ENCODE data around the gene NAP1L4. TPM values are rescaled to one million over a fixed set of nuclear protein-coding genes. Genes with fewer than 3 reads are reported as not detected.

Gene NAP1L4
- polyA plus RNA-seq, 4 donors: 173 to 202 (median 194) TPM

DNA sequence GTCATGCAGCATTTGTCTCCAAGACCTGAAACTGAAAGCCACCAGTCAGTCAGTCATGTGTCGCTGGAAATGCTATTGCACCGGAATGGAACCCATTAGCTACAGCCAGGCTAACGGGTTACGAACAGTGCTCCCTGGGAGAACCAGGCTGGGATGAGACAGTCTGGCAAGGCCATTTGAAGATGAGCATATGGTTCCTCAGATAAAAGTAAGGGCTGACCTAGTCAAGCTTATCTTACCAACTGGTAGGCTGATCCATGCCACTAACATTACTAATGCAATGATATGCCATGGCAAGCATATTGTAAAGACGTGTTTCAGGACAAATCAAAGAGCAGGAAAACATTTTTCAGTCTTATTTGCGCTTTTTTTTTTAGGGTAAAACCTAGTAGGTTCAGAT lies 28.4 kb downstream of the NAP1L4 start:
- no peak for DNase-seq (ENCODE audit: low read depth in 4 of 4, low spot score in 3 of 4)

DNA sequence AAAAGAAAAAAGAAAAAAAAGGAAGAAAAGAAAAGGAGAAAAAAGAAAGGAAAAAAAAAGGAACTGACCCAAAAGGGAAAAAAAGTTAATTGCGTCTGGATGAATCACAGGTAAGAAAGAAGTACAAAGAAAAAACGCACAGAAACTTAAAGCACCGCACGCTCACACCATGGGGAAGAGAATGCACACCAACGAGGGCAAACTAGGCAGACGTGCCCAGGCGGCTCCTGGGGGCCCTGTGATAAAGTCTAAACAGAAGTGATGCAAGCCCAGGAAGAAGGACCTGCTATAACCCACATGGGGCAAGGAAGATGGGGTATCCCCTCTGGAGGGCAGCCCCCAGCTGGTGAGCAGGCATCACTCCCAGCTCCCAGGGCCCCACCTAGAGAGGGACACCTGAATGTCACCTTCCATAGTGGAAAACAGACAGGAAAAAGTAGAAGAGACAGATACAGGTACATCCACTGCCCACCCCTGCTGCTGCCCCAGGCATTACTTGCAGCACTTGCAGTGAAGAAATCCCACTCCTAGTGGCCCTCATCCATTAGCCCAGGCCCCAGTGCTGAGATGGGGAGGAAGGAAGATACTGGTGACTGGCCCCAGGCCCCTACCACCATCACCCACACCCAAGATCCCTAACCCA lies 28.9 kb downstream of the NAP1L4 start:
- DNase-seq (ENCODE audit: low read depth in 4 of 4, low spot score in 3 of 4): no peak

DNA sequence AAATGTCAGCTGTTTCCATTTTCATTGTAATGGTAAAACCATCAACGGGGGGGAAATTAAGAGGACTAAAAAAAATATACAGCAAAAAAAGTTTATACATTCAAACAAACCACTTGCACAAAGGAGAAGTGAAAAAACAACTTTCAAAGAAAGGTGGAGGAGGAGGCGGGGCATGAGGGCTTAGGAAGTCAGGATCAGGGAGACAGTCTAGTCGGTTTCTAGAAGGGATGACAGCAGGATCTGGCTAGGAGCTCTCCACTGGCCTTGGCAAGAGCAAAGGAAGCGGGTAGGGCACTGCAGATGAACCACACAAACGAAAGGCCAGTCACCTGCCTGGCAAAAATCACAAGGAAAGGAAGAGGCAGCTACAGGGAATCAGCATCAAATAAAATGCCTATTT lies 31.0 kb downstream of the NAP1L4 start:
- DNase-seq (ENCODE audit: low read depth in 4 of 4, low spot score in 3 of 4): no peak

DNA sequence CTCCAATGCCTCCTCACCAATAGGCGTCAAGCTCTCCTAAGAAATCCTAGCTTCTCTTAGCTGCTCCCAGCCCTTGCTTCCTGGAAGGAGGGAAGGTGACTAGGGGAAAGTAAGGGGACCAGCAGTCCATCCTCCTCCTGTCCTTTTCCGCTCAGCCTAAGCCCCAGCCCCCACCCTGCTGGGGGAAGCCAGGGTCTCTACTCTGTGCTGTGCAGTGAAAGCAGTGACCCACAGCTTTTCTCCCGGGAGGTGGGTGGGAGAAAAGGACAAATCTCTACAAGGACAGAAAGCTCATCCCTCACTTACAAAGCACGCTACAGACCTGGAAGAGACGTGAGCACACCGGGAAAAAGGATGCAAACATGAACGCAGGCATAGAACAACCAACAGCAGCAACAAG lies 32.0 kb downstream of the NAP1L4 start:
- no peak for DNase-seq (ENCODE audit: low read depth in 4 of 4, low spot score in 3 of 4)

DNA sequence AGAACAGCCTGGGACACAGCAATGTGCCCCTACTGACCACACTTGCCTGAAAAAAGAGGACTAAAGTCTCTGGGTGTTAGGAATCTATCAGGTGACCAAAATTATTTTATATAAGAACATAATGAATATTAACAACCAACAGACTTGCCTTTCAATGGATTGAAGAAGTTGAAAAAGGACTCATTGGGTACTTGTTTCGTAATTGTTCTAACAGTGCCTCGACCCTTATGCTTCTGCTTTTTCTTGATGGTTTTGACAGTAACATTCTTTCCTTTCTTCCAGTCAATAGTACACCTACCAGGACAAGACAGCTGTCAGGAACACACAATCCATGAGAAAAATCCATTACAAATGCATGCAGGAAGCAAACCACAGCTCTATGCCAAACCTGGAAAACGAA lies 33.9 kb downstream of the NAP1L4 start:
- DNase-seq (ENCODE audit: low read depth in 4 of 4, low spot score in 3 of 4): no peak

DNA sequence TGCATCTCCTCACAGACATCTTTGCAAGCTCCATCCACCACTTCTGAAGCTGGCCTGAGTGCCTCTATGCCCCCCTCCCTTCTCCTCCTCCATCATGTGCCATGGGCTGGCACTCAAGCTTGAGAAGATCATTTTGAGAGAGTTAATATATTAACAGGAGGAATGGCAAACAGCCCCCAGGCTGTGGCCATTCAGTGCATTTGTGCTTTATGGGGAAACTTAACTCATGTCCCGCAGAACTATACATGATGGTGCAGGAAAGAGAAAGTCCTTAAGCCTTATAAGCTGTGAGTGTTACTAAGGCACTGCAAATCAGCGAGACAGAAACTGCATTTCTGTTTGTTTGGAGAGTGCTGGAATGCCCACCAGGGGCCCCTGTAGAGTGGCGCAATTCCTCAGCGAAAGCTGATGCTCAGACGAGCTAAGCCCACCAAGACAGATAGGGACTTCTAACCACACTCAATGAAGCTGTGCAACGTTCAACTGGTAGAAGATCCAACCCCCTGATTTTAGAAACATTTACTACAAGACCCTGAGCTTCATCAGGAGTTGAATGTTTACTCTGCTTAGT lies 36.1 kb downstream of the NAP1L4 start:
- peak in 2 of 4 donors; percentile 23 to 40 for DNase-seq (ENCODE audit: low read depth in 4 of 4, low spot score in 3 of 4)

DNA sequence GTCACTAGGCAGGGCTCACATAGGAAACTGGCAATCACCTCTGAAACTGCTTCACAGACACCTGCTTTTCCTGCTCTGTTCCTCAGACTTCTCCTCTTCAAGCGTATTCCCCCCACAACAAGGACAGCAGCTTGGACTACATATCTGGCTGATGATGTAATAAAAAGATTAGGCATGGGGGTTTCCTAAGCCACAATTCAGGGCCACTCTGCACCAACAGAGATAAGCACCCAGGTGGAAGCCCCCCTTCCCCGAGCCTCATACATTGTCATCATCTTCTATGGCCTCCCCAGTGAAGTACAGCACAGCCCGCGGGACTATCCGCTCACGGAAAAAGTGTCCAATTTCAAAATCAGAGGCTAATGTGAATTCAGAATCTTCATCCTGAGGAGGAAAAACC lies 37.9 kb downstream of the NAP1L4 start:
- no peak for DNase-seq (ENCODE audit: low read depth in 4 of 4, low spot score in 3 of 4)

DNA sequence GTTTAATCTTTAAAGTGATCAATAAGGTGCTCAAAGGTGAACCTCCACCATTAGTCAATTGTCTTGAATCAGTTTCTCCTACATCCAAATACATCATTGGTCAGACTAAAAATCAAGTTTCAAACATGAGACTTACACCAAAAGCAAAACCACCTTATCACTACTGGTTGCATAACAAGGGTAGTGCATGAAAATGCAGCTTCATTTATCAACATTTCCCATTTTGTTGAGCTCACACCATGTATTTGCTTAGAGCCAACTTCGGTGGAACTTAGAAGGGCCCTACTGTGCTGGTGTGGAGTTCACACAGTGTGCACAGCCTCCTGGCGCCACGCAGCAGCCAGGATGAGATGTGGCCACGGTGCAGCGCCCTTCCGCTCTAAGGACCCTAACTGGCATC lies 39.8 kb downstream of the NAP1L4 start:
- DNase-seq (ENCODE audit: low read depth in 4 of 4, low spot score in 3 of 4): no peak

DNA sequence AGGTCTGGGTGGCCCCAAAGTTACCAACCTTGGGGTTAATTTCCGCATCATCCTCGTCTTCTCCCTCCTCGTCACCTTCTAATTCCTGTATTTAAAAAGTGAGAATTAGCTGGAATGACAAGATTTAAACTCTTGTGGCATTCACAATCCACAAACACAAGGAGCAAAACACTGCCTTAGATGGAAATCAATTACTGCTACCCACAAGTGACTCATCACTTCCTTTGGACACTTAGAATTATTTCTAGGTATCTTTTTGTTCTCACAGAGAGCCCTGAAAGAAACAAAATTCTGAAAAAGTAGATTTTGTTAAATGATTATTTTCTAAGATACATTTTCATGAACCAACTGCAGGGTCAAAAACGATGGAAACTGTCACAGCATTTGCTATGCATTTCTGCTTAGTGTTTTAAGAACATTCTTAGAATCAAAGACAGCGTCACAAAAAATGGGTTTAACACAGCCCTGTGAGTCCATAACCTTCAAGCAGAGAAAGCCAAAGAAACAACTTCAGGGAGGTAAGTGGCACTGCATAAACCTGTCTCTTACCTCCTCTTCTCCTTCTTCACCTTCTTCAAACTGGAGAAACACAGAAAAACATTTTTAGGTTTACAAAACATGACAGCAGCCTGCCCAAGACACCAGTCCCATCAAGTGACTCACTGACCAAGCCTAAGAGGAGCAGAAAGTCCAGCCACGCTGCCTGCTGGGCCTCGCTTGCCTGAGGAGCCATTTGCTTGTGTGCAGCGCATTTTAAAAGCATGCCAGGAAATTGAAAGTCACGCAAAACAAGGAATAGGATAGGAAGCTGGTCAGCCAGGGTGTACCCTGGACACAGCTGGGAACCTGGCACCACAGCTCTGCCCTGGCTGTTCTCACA lies 40.7 kb downstream of the NAP1L4 start:
- no peak for DNase-seq (ENCODE audit: low read depth in 4 of 4, low spot score in 3 of 4)

DNA sequence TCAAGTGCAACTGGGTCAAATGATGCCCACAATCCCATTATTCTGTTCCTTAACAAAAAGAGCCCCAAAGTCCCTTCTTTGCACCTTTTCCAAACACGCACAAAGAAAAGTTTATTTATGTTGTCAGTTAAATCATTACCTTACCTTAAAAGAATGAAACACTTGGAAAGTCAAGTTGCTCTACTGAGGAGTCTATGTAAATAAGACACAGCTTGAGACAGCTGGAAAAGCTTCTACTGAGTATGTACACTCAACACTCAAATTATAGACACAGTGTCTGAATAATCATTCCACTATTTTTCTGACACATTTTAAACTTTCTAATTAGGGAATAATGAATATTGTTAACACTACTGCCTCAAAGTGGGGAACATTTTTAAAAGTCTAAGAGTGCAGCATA lies 41.3 kb downstream of the NAP1L4 start:
- no peak for DNase-seq (ENCODE audit: low read depth in 4 of 4, low spot score in 3 of 4)

DNA sequence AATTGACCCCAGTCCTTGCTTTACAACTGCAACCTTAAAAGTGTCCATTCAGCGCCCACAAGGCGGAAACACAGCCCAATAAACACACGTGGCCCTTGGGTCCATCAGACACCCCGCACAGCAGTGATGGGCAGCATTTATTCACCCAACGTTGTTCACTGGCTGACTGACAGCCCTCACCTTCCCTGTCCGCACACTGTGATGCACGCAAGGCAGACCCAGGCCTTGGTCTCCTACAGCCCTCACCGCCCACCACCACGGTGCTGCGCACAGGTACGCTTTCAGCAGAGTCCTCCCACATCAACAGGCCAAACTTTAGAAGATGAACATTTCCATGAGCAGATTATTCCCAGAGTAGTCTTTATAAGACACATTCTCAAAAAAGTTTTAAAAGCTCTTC lies 42.2 kb downstream of the NAP1L4 start:
- no peak for DNase-seq (ENCODE audit: low read depth in 4 of 4, low spot score in 3 of 4)

DNA sequence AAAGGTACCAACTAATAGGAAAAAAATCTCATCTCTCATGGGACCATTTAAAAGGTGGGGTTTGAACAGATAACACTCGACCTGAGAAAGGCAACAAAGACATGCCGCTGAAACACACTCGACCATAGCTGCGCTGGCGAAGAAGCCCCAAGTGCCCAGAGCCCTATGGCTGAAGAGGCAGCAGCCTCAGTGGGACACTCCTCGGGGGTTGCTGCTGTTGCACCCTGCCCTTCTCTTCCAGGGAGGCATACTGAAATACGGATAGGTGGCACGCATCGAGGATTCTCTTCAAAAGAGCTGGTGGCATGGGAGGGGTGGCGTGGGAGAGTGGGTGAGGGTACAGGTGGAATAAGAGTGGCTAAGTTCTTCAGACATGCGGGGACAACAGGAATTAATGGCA lies 44.4 kb downstream of the NAP1L4 start:
- DNase-seq (ENCODE audit: low read depth in 4 of 4, low spot score in 3 of 4): no peak

DNA sequence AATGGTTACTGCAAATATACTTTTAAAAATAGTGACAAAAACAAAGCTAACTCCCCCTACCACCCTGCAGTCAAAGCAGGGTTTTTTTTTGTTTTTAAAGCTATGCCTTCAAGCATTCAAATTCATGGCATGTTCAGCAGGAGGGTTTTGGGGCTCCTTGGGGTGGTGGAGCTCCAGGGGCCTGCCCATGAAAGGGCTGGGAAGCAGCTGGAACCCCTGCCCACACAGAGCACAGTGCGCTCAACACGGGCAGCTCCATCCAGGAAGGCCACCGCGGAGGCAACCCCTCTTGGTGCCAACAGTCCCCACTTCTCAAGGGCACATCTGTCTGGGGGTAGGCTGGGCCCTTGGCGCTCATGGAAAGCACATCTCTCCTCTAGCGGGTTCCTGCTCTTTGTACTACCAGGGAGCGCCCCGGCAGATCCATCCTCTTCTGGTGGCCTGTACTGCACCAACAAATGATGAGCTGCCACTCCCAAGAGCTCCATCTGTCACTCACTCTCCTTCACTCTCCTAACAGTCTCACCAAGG lies 46.3 kb downstream of the NAP1L4 start:
- DNase-seq (ENCODE audit: low read depth in 4 of 4, low spot score in 3 of 4): no peak

DNA sequence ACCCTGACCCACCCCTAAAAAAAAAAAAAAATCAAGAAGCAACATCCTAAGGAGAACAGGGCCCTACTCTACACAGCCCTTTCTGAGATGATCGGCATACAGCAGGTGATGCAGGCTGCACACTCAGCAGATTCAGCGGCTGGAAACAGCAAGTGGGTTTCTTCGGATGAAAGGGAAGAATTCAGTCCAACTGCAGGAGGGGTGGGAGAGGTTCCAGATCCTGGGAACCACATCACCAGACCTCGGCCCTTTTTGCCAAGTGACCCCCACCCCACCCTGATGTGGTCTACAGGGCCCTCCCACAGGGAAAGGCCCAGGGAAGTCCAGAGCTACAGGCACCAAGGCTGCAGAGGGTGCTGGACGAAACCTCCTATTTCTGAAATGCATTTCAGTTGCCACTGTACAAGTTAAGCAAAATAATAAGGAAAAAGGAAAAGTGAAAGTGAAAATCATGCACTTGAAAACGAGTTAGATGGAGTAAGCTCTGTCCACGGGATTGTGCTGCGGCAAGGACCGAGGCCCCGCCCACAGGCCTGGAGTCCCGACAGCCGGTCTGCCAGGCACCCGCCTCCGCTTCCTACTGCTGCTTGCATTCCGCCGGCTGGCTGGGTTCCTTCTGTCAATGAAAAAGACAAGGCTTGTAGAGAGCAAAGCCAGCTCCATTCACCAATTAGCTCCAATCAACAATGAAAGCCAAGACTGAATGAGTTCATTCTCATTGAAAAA lies 46.9 kb downstream of the NAP1L4 start:
- DNase-seq (ENCODE audit: low read depth in 4 of 4, low spot score in 3 of 4): peak in 3 of 4 donors; percentile 44 to 64 (median 57)

DNA sequence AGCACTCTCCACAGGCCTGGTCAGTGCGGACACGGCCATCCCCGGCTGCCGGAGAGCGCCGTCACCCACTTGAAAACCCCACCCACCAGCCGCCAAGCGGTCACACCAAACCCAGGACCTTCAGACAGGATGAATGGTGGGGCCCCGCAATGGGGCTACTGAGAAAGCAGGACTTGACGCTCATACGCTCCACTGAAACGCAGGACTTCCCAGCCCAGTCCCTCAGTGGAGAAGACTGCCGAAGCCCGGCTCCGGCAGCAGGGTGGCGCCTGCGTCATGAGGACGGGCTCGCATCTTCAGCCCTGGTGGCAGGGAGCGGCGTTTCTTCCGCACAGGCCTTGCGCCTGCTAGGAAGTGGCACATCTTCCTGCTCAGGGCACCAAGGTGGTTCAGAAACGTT lies 47.6 kb downstream of the NAP1L4 start:
- DNase-seq (ENCODE audit: low read depth in 4 of 4, low spot score in 3 of 4): no peak

DNA sequence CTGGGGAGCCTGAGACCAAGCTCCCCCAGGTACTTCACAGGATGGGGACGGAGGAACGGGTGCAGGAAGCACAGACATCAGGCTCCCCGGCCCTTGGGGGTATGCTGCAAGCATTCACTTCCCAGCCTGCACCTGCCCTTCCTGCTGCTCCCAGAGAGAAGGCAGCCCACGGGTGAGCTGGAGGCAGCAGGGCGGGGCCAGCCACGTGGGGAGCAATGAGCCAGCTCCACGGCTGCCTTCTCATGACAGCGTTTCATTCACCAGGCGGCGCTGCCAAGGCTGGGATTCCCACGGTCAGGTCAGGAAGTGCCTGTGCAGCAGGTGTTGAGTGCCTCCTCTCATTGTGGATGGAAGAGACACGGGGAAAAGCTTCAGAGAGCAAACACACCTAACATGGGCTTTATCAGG lies 48.4 kb downstream of the NAP1L4 start:
- no peak for DNase-seq (ENCODE audit: low read depth in 4 of 4, low spot score in 3 of 4)

DNA sequence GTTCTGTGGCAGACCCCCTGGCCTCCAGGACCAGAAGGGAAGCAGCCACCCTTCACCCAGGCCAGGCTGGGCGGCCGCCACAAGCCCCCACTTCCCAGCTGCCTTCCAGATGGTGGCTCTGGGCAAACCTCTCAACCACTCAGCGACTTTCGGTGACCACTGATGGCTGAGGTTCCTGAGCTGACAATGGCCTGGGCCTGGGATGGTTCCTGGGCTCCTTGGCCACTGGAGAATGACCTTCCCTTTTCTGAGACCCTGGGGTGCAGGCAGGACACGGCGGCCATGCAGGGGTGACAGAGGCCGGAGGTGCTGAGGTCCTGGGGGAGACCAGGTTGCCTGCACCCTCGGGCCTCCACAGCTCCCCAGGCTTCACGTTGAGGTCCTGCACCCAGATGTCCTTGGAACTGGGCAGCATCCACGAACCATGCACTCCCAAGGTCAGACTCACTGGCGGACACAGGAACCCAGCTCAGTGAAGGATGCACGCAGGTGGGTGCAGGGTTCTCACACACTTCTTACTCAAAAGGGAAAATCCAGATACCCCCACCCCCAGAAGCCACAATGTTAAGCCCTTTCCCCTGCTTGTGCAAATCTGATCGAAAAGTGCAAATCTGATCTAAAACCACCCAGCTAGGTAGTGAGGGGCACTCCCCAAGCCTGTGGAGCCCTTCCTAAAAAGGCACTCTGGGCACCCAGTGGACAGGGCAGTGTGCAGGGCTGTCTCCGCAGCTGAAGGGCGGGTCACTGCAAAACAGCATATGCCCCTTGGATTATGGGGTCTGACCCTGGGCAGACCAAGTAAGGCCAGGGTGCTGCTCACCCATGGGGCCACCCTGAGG lies 49.0 kb downstream of the NAP1L4 start:
- no peak for DNase-seq (ENCODE audit: low read depth in 4 of 4, low spot score in 3 of 4)

DNA sequence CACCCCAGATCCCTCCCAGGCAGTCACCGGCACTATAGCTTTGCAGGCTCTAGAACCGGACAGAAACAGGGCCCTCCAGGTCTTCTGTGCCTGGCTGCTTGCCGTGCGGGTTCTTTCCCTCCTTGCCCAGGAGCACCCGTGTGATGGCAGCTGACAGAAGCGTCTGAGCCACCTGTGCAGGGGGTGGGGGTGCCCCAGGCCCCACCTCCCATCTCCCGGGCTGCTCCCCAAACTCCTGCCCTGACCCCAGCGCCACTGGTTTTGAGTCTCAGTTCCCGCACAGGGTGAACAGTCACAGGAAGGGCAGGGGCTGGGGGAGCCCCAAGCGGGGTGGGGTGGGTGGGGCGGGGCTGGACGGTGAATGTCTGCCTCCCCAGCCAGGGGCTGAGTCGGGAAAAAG lies 49.7 kb downstream of the NAP1L4 start:
- no peak for DNase-seq (ENCODE audit: low read depth in 4 of 4, low spot score in 3 of 4)

DNA sequence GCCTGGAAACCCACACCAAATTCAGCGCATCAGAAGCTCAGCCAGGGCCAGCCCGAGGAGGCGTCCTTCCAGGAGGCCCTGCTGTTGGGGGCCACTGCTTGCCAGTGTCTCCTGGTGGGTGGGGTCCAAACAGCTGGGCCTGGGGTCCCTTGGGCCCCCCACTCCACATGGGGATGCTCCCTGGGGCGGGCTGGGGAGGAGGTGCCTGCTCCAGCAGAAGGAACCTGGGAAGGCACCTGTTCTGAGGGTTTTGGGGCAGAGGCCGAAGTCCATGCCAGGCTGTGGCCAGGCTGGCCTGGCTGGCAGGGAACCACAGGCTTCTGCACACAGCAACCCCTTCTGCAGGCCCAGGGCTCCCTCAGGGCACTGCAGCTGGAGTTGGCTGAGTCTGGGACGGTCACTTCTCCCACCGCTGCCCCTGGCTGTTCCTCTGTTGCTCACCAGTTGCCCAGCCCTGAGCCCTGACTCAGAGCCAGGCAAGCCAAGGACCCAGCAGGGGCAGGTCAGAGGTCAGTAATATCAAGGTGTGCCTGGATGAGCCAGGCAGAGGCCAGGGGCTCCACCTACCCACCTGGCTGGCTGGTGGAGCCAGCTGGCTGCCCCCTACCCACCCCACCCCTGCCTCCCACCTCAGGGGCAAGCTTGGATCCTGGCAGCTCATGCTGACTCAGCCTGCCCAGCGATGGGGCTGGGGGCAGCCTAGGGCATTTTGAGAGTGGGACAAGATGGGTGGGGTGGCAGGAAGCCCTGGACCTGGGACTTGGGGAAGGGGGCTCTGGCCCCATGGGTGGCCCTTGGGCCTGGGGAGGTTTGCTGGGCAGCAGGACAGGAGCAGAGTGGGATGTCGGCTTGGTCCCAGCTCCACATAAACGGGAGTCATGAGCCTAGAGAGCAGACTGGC lies 51.0 kb downstream of the NAP1L4 start:
- no peak for DNase-seq (ENCODE audit: low read depth in 4 of 4, low spot score in 3 of 4)

Measured in right renal pelvis (tissue), 4 donors.